Measurements from ENCODE around the gene CCDC149.

Gene CCDC149

DNA sequence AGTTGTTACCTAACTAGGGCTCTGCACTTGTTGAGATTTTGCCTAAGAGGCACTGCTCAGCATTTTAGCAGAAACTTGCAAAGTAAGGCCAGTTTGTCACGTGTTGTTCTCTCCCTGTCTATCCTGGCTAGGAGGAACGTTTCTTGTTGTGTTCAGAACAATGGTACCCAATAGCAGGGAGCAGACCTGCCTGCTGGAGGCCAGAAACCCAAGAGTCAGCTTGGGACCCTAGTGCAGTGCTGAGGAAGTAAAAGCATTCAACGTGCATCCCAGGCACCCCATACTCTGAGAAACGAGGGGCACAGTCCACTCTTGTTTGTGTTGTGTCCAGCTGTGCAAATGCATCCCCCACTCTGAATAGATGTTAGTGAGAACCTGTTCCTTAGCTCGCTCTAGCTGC is 75.1 kb downstream of the CCDC149 start:
- DNase-seq = no peak

DNA sequence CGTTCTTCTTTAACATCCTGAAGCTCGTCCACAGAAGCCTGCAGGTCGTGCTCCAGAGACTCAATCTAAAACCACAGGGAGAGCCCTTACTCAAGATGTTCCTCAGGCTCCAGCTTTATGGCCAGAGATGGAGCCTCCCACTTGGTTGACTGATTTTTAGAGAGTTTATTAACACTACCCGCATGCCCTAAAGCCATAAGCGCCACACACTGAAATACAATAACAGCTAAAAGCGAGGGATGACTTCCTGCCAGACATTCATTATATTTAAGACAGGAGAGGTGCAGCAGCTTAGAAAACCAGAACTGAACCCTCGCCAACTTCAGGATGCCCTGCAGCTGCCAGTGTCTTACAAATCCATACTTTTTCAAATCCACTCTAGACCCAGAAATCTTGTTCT is 75.5 kb downstream of the CCDC149 start:
- DNase-seq = no peak

DNA sequence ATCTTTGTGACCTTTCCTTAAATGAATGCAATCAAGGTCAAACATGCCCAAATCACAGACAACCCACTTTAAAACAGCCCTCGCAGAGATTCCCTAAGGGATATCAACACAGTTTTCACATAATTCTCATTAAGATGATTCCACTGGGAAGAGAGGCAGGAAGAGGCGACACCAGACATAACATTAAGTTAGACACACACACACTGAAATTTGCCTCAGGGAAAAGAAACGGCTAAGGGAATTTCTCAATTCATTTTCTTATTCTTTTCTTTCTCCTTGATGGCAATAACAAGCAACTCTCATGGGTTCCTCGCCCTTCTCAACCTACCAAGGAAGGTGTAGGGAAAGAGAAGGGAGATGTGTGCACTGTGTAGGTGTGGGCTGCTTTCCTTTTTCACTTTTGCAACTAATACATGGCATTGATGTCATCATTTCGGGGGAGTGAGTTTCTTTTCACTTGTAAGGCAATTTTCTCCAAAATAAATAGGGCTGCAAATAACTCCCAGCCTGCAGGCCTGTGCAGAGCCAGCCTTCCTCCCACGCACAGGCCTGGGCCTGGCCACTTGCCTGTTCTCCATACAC is 76.1 kb downstream of the CCDC149 start:
- DNase-seq = no peak

DNA sequence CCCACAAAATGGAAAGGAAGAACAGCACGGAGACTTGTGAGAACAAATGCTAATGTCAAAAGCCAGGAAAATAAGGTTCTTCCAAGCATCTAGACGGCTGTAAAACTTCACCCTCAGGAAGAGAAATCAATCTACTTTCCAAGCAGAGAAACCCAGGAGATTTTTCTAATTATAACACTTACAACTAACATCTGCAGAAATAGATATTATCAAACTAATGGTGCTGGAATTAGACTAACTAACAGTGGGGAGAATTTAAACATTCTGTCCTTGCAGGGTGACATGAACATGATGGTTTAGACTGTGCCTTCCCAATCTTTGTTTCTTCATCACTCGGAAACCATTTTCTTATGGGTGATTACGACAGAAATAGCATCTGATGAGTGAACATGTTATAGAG is 77.1 kb downstream of the CCDC149 start:
- no peak for DNase-seq

DNA sequence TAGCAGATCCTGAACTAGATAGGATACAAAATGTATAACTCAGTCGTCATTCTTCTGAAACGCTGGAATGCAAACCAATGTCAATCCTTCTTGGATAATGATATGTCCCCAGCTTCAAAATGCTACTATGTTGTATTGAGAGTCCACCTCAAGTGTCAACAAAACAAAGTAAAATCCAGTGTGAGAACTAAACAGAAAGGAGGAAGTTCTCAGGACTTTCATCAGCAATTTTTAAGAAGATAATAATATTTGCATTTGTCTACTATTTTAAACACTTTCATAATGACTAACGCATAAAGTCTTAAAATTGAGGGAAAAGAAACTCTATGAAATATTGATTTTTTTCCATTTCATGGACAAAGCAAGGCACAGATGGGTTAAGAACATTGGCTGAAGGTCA is 81.2 kb downstream of the CCDC149 start:
- no peak for DNase-seq

DNA sequence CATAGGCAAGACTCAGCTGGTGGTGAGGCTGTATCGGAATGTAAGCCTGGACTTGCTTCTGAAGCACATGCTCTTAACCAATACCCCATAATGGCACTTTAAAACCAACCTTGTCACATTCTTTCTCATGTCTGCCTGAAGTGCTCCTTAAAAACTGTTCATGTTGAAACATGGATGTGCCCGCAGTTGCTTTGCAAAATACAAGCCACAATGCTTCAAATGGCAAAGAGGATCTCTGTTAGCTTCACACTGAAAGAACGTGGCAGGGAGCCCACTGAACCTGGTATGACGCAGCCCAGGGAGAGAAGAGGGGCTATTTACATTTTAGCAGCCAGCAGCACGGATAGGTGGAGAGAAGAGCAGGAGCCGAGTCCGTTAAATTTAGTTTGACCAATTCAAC is 88.1 kb downstream of the CCDC149 start:
- DNase-seq = no peak

DNA sequence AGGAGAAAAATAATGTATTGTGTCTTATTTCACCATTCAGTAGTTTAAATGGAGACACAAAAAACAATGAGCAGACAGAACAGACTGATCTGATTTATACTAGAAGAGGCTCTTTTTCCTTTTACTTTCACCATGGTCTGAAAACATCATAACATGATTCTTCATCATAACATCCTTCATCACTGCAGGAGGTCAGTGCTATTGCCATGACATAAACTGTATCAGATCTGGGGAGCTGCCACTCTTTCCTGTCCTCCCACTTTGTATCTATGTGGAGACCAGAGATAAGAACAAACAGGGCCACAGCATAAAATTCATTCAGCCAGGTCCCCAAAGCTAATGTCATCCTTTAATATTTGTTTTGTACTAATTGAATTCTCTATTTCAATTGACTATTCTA is 92.3 kb downstream of the CCDC149 start:
- DNase-seq = no peak

DNA sequence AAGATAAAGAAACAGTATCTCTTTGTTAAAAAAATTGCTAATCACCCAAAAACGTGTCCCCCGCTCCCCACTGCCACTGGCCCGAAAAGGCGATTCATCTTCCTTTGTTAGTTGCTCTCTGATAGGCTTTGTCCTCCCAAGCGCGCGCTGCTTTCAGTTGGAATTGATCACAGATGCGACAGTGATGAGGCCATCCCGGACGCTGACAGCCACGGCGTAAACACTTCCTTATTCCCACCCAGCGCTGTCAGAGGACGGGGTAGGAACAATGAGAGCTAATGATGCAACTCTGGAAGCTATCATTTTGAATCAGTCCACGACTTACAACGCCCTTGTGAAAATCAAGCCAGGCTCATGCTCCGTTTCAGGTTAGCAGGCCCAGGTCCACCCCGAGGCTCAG is 96.0 kb downstream of the CCDC149 start:
- no peak for DNase-seq

DNA sequence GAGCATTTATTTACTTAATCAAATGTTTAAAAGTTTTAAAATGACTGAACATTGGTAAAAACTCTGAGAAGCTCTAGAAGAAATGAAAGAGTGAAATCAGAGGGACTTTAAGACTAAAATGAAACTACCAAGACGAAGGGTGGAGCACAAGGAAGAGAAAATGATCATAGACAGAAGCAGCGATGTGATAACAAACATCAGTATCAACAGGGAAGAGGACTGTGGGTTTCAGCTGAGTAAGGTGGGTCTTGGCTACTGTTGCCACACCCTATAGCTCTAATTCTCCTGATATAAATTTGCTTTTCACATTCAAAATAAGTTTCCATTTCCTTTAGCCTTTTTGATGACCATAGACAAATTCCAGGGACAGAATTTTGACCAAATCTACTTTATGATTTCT is 99.1 kb downstream of the CCDC149 start:
- DNase-seq = no peak

DNA sequence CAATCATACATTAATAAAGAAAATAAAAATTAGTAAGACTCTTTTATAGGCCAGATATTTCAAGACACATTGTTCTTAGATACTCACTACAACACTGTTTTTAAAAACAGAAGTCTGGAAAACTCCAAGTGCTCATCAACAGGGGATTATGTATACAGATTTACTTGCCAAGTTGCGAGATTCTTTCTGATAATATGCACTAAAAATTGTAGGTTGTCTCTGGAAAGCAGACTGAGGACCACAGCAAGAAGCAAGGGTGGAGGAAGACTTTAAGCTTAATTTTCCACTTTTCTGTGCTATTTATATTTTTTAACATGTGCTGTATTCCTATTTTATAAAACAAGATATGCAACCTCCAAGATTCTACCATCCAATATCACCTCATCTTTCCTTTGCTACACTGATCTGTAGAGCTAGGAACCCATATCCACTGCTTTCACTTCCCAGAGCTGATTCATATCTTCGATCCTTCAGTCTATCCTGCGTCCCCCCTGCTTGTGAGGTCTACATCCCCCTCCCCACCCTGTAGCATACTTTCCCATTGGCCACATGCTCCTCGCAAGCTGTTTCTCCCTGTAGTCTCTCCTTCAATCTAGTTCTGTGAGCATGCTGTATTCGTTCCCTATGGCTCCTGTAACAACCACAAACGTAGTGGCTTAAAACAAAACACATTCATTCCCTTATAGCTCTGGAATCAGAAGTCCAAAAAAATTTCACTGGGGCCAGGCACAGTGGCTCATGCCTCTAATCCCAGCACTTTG is 101.8 kb downstream of the CCDC149 start:
- no peak for DNase-seq

DNA sequence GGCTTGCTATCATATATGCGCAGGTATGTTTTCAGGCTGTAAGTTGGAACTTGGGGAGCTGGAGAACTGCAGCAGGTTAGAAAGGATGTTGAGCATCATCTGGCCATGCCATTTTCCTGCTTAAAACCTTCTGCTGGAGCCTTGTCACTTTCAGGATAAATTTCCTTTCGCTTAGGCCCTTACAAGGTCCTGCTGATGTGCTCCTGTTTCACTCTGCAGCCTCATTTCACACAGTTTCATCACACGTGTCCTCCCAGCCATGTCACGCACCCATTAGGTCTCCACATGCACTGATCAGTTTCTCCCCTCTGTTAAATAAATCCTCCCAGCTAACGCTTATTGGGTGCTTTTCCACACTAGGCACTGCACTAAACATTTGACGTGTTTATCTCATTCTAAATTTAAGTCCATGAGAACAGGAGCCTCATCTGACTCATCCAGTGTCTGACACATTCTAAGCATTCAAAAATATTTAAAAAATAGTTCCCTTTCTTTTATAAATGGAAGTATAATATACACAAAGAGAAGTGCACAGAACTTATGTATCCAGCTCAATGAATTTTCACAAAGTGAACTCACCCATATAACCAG is 102.9 kb downstream of the CCDC149 start:
- DNase-seq = no peak

DNA sequence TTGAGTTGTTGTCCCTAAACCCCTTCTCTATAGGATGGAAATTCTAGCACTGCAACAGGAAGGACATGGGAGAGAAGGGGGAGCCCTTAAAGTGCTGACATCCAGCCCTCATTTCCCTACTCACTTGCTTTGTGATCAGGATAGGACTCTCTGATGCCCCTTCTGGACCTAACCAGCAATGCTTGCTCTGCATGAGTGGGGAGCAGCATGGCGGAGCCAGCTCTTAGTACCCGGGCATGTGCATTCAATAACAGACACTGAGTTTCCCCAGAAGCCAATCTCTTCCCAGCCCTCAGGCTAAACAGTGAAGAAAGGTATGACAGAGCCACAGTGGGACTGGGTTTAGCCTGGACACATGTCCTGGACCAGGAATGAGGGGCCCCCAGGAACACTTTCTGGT is 103.5 kb downstream of the CCDC149 start:
- no peak for DNase-seq

DNA sequence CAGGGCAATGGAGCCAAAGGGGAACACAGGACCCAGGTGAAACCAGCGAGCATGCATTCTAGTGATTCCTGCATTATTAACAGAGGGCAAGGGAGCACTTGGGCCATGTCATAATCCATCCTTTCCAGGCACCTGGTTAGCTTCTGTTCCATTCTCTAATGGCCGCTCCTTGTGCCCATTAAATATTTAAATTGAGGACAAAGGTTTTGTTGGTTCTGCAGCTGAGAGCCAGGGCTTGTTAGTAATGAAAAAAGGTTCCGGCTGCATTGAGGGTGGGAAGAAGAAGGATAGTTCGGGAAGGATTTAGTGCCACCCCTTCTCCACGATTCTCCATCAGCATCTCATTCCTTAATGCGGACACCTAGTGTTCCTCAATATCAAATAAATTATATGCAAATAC is 103.9 kb downstream of the CCDC149 start:
- no peak for DNase-seq

DNA sequence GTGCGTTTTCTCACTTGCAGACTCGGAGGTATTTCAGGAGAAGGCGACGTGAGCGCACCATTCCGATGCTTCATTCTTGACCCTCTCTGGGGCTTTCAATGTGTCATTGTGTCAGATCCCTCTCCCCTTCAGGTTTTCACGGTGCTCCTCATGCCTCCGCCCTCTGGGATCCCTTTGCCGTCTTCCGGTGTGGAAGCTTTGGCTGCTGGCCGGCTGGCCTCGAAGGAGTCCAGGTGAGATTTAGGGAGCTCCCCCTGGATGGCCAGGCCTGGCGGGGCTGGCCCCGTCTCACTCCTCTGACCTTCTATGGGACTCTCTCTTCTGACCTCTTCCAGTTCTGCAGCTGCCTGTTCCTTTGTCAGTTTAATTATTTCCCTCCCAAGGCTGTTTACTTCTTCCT is 104.6 kb downstream of the CCDC149 start:
- no peak for DNase-seq

DNA sequence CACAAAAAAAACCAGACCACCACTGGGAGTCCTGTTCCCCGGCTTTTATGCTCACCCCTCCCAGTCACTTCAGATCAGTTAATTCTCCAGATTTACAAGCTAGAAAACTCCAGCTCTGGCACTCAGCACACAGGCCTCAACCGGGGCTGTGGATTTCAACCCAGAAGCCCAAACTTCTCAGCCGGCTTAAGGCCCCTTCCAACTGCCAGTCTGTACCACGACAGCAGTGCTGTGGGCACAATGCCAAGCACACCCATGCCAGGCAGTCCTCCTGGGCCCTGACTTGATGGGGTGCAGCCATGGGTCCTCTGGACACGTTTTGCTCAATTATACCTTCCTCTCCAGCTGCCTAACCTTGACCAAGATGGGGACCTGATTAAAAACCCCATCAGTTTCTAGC is 105.2 kb downstream of the CCDC149 start:
- no peak for DNase-seq

DNA sequence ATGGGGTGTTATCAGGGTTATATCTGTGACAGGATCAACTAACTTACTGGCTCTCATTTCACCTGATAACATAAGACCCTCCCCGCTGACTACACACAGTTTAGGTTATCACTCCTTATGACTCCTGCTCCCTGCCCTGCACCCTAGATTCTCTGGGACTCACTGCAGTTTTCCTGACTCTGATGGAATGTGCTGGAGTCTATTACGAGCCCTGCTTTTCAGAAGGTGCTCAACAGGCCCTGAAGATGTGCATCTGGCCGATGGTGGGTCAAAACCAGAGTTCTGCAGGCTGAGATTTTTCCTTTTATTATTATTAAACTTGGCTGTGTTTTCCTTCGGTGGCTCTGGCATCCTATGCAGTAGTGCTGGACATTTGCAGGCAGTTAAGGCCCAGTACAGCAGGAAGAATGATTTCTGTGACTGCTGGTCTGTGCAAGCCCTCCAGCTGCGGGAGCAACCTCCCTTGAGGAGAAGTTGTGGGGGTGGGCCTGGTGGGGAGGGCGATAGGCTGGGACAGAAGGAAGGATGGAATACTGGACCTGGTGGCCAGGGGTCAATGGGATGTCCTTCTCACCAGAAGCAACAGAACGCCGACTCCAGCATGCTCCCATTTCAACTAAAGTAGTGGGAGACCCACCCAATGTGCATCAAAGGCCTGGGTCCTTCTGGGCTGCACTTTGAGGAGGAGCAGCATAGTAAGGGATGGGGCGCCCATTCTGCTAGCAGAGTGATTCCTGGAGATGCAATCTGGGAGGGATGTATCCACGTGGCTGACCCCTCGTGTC is 106.4 kb downstream of the CCDC149 start:
- DNase-seq = no peak

DNA sequence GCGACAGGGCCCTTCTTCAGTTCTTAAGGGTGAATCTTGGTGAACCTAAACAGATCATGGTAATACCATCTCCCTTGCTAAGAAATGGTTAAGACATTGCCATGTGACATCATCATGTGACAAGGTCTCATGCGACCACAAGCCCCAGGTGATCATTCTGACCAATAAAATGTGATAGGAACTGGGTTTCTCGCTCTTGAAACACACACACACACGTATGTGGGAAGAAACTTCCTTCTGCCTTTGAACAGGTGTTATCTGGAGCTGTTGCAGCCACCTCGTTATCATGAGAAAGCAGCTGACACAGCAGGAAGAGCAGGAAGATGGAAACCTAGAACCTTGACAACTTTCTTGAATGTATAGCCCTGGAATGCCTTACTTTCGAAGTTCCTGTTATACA is 107.3 kb downstream of the CCDC149 start:
- no peak for DNase-seq

DNA sequence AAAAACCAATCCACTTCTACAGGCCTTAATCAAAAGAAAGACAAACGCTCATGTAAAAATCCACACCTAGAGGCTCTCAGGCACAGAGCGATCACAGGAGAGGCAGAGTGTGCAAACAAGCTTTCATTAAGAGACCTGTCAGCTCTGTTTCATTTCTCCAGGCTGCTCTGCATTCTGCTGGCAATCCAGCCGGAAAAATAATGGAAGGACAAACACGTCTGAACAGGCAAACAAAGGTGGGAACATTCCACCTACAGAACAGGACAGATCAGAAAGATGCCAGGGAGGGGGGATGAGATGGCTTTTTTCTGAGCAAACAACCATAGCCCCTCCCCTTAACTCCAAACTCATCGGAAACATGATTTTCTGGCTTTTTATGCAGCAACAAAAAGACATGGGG is 107.8 kb downstream of the CCDC149 start:
- DNase-seq = no peak

DNA sequence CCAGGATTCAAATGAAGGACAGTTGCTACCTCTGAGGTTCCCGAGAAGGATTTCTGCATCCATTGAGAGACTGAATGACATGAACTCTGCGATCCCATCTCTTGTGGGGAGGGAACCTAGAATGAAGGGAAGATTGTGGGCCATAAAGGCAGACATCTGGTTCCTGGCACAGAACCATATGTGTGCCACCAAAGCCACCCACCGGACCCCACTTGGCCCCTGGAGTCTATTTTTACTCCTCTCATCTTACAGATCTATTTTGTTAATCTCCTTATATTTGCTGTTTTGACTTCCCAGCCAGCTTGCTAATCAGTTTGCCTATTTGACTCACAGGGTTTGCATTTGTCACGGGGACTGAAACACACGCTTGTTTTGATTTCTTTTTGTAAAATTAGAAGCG is 110.2 kb downstream of the CCDC149 start:
- DNase-seq = no peak

DNA sequence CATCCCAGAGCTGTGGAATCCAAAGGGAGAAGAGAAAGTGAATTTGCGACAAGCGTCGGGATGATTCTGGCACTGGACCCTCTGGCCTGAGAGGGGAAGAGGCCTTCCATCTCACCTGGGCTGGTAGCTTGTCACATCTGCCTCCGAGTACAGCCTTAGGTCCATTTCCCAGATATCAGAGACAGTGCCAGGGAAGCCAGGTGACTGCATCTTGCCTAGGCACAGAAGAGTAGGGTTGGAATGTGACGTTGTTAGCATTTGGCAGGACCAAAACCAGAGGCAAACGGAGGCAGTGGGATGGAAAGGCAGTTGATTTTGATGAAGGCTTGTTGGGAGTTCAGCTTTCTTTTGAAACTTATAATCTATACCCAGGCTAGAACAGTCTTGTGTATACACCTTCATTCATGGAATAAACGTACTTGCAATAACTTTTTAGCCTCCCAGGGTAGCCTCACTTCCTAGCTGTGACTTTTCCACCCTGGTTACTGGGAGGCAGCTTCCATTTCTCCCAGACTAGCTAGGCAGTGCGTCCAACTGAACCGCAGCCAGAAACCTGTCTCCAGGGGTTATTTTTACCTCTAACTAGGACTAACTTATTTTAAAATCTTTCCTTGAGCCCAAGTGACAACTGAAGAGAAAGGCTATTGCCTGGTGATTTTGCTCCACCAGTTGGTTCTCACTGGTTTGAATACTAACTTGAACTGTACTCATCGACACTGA is 111.5 kb downstream of the CCDC149 start:
- DNase-seq = no peak

DNA sequence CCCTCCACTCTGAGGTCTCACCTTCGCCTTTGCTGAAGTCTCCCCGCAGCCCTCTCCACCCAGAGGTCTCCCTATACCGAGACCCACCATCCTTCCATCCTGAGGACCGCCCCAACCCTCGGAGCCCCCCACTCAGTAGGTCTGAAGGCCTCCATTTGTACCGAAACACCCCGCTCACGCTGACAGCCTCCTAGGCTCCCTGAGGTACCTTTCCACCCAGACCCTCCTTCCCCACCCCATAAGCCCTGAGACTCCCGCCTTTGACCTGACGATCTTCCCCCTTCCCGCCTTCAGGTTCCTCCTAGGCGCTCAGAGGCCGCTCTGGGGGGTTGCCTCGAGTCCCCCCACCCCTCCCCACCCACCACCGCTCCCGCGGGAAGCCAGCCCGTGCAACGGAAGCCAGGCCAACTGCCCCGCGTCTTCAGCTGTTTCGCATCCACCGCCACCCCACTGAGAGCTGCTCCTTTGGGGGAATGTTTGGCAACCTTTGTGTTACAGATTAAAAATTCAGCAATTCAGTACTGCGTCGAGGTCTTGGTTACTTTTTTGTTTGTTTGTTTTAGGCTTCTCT is 112.4 kb downstream of the CCDC149 start:
- DNase-seq = no peak

DNA sequence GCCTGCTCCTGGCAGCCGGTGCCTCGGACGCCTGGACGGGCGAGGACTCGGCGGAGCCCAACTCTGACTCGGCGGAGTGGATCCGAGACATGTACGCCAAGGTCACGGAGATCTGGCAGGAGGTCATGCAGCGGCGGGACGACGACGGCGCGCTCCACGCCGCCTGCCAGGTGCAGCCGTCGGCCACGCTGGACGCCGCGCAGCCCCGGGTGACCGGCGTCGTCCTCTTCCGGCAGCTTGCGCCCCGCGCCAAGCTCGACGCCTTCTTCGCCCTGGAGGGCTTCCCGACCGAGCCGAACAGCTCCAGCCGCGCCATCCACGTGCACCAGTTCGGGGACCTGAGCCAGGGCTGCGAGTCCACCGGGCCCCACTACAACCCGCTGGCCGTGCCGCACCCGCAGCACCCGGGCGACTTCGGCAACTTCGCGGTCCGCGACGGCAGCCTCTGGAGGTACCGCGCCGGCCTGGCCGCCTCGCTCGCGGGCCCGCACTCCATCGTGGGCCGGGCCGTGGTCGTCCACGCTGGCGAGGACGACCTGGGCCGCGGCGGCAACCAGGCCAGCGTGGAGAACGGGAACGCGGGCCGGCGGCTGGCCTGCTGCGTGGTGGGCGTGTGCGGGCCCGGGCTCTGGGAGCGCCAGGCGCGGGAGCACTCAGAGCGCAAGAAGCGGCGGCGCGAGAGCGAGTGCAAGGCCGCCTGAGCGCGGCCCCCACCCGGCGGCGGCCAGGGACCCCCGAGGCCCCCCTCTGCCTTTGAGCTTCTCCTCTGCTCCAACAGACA is 113.1 kb downstream of the CCDC149 start:
- DNase-seq = no peak
